ENCODE results near the gene SHQ1.
"Not testable (repeated sequence)": the region's sequence is repeated elsewhere in the genome, so short reads cannot be mapped to it uniquely, and the experiment has no call there.

Gene SHQ1

DNA sequence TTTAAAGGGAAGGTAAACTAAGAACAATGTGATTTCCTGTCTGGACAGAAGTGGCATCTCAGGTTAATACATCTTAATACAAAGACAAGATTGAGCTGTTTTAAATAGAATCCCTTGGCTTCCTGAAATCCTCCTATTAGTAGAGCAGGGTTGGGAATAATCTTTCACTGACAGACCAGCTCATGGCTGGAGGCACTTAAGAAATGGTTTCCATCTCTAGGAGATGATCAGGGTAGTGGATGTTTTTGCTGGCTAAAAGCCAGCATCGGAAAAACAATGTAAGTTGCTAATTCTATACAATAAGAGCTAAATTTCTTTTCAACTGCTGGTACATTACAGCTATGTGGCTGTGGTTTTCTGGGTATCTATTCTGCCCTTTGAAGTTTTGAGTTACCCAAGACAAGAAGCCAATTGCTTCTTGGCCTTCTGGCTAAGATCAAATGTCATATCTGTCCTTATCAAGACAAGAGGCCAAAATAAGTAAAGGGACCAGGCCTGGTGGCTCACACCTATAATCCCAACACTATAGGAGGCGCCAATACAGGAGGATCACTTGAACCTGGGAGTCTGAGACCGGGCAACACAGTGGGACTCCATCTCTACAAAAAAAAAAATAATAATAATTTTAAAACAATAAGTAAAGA lies 49.6 kb downstream of the SHQ1 start:
- no peak for DNase-seq

DNA sequence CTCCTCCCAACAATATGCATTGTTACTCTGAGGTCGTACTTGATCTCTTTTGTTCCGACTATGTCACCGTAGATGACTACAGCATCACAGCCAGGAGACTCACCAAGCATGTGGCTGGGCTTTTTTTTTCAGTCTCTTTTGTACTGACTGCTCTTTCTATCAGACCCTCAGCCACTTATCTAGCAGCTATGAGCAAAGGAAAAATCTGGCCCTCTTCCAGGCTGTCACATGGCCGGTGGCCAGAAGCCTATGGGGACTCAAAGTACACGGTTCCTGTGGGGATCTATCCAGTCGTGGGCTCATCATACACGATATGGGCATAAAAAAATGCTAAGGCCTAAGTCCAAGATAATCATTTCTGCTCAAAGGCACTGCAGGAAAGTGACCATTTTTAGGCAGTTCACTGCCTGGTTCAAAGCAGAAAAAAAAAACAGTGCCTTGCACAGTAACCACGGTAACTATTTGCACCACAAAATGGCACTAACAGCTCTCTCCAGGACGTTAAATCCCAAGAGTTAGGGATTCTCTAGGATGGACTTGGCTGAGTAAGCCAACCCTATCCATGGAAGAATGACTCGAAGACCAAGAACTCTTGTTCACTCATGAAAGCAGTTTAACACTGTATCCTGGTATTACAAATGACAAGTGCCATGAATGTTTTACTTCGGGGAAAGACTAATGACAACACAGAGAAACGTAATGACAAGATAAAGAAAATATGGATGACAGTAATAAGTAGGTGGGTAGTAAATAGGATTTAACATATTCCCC lies 50.3 kb downstream of the SHQ1 start:
- DNase-seq: no peak

DNA sequence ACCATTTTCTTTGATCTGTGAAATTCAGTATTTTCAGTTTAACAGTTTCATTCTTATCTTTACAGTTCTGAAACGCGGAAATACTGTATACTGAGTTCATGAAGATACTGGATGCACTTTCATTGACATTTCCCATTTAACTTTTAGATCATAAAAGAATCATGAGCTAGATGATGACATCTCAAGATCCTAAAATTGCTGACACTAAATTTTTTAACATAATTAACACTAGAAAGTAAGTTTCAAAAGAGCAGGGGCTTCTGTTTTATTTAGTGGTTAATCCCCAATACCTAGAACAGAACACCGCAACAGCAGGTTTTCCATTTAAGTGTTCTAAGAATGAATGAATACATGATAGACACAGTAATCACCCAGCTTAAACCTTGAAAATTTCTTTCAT lies 54.2 kb downstream of the SHQ1 start:
- no peak for DNase-seq

DNA sequence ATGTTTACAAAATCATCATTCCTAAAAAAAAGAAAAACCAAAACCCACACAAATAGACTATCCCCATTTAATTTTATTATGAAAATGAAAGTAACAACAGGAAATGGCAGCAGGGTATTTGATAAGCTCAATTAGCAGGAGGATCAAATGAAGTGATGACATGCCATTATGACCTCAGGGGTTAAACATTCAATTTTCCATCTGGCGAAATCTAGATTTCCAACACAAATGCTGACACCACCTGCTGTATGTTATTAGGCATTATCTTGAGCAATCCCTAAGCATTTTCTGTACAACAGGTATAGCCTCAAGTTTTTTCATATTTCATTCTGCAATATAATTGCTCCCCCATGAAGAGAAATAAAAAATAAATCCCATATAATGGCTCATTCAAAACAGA lies 57.1 kb downstream of the SHQ1 start:
- DNase-seq: no peak

DNA sequence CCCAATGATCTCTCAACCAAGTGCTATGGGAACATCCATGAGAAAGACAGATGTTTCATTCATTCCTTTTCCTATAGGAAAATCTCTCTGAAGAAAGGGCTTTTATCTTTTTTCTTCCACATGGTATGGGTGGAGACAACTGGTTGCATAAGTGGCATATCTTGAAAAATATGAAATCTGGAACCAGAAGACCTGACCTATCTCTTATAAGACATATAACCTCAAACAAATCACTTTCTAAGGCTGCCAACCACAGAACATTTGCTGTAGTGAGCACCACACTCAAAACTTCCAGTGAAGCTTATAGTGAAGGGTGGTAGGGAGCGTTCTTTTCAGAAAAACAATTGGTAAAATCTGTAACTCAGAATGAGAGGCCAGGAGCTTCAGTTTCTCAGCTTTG lies 58.5 kb downstream of the SHQ1 start:
- DNase-seq: no peak

DNA sequence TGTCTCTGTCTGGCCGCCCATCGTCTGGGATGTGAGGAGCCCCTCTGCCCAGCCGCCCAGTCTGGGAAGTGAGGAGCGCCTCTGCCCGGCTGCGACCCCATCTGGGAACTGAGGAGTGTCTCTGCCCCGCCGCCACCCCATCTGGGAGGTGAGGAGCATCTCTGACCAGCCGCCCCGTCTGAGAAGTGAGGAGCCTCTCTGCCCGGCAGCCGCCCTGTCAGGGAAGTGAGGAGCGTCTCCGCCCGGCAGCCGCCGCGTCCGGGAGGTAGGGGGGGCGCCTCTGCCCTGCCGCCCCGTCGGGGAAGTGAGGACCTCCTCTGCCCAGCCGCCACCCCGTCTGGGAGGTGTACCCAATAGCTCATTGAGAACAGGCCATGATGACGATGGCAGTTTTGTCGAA lies 60.0 kb downstream of the SHQ1 start:
- DNase-seq: not testable (repeated sequence)

DNA sequence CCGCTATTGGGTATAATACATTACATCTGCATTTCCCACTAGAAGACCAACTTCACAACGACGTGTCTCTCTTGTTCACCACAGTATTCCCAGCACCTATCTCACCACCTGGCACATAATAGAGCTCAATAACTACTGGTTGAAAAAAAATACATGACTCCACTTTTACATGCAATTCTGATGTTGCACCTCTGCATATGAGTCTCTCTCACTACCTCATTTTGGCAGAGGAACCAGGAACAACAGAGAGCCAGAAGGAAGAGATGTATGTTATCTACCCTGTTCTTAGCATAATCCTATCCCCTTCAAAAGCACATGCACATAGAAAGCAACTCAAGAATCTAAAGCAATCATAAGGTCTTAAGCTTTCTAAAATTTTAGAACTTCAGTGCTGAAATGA lies 61.6 kb downstream of the SHQ1 start:
- DNase-seq: no peak

DNA sequence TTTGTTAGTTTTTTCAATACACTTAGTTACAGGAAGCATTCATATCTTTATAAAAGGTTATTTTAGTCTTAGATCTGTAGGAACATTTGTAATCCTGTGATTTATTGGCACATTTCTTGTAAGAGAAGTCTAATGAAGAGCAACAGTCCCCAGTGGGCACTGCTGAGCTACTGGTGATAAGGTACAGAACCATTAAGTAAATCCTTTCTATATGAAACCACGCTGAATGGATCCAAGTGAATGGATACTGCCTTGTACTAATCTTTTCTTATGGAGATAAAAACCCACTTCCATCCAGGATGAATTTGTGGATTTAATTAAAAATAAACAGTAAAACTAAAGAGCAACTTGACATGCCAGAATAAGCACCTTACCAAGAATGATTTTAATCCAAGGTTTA lies 64.0 kb downstream of the SHQ1 start:
- no peak for DNase-seq

DNA sequence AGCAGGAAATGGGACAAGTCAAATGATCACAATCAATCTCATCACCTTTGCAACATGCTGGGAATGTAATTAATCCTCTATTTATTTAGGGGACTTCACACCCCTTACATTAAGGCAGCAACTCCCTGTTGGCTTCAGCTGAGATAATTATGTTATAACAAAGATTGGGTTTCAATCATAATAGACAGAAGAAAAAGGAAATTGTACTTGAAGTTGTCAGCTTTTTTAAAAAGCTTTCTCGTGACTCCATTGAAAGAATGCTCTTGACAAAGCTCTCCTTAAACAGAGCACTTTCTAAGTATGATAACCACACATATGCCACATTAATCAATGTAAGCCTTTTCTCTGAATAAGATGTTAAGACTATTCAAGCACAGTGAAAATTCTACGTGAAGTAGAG lies 65.7 kb downstream of the SHQ1 start:
- DNase-seq: no peak

DNA sequence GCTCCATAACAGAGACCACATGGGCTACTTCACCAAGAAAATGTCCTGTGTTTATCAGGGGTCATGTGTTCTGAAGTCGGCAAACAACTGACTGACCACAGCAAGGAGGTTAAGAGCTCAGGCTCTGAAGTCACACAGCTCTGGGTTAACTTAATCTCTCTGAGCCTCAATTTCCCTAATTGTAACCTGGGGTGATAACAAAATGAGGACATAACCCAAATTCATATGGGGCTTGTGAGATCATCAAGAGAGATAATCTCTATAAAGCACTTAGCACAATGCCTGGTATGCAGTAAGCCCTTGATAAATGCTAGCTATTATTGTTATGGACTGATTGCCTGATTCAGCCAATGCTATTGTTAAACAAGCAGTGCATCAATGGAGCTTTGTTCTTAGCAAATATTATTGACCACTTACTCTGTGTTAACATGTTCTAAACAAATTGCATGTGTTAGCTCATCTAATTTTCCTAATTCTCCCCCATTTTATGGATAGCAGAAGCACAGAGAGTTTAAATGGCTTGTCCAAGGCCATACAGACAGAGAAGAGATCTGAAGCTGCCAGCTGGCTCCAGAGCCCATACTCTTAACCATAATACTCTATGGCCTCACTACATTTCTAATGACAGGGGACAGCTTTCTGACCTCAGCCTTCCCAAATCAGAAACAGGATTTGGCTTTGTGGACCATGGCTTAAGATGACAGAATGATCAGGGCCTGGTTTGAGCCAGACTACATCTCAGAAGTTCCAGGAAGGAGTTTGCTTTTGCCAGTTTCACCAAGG lies 78.3 kb downstream of the SHQ1 start:
- DNase-seq: no peak

DNA sequence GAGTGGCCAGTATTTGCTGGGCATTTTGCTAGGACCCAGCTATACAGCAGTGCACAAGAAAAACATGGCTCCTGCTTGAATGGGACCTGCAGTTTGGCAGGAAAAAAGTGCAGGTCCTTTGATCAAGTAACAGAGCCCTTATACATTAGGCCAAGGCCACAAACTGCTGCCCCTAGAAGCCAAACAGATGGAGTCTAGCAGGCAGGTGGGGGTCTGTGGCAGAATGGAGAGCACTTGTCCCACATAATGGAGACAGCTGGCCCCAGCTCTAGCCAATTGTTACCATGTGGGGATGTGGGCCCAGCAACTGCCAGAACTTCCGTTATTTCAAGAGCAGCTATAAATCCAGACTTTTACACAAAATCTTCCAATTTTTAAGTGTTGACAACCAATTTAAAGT lies 79.3 kb downstream of the SHQ1 start:
- DNase-seq: no peak

DNA sequence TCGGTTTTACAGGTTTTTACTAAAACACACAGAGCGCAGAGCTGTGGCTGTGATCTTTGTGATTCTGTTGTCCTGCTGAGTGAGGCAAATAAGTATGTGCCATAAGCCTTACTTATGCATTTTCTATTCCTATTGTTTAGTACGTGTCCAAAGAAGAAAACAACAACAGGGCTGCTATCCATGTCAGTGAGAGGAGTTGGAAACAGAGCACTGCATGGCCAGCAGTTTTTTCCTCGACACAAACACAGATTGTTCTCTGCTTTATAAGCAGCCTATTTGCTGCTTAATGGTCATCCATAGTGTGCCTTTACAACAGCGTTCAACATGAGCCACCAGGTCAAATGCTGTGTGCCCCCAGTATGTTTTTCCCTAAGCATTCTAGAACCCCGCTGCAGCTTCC lies 79.8 kb downstream of the SHQ1 start:
- DNase-seq: no peak

DNA sequence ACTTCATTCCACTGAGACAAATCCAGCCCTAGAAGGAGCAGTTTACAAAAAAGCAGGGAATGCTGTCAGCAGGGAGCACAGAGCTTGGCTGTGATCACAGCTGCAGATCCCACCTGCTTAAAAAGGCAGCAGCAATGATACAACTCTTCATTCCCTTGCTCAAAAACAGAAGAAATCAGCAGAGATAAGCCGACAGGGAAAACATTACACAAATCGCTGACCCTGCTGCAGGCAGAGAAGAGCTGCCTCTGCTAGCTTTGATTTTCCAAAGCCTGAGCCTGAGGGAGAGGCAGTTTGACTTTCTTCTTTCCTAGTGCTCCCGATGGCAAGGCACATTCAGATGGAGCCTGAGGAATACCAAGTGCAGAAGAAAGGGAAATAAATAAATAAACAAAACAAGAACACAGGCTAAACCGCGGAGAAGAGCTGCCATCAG lies 80.2 kb downstream of the SHQ1 start:
- no peak for DNase-seq

DNA sequence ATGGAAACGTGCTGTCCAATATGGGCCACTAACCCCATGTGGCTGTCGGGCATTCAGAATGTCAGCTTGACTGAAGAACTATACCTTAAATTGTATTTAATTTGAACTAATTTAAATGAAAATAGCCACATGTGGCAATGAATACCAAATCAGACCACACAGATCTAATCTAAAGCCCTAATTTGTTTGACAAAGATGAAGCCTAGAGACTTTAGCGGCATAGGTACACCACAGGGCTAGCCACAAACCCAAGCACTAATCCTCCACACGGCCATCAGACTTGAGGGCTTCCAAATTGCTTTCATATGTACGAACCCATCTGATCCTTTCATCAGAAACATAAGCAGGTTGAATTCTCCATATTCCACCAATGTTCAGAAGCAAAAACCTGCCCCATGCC lies 81.4 kb downstream of the SHQ1 start:
- DNase-seq: no peak

DNA sequence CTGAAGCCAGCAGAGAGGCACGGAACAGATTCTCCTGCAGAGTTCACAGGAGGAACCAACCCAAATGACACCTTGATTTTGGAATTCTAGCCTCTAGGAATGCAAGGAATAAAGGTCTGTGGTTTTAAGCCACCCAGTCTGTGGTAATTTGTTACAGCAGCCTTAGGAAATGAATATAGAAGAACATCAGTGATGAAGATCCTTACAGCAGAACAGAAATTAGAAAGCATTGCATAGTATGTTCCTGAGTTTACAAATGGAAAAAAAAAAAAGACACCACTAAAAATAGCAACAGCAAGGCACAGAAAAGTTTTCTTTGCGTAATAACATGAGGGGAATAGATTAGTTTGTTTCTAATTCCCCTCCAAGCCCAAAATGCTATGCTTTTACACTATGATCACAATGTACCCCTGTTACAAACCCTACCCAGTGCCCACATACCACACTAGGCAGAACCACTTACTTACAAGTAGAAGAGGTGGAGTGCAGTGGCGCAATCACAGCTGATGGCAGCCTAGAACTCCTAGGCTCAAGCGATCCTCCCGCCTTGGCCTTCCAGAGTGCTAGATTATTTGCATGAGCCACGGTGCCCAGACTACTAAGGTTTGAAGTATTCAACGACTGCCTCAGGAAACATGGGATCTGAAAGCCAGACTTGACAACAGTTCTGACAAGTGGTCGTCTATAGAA lies 84.3 kb downstream of the SHQ1 start:
- DNase-seq: no peak

DNA sequence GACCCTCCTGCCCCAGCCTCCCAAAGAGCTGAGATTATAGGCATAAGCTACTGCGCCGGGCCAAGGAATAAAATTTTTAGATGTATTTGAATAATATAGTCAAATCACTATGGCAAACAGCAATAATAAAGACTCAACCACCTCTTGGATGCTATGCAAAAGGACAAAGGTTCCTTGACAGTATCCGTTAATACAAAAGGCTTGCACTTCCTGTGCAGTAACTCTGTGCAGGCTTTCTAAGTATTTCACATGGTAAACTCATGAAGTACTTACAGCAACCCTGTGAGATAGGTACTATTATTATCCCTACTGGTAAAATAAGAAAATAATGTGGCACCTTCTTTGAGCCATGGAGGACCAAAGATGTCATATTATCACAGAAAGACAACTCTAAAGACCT lies 86.8 kb downstream of the SHQ1 start:
- DNase-seq: no peak

DNA sequence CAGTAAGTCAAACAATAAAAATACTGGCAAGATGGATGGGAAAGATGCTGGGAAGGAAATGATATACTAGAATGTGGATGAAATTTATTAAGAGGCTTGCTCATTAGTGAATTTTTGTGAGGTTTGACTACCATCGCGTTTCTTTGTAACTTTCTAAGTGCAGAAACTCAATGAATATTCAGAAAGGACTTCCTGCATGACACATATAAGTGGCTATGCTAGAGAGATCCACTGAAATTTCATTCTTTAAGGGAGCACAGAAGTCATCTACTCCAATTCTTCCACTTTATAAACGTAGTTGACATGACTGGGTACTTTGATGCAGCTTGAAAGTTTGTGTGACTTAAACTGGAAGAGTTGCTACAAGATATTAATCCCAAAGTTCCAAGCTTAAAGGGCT lies 88.0 kb downstream of the SHQ1 start:
- DNase-seq: no peak

DNA sequence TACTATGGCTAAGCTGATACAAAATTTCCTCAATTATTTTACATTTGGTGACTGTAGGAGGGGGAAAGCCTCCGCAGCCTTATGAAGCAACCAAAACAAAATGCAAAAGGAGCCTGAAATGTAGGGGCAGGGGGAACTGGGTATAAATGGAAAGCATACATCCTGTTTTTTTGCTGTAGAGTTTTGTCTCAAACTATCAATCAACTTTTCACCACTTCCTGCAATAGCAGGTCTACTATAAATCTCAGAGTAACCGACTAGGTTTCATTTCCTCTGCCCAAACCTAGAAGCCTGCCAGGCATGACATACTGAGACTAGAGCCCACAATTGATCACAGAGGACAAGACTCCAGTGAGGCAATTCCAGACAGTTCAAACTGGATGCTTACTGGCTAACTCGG lies 91.3 kb downstream of the SHQ1 start:
- peak; percentile 45 for DNase-seq

DNA sequence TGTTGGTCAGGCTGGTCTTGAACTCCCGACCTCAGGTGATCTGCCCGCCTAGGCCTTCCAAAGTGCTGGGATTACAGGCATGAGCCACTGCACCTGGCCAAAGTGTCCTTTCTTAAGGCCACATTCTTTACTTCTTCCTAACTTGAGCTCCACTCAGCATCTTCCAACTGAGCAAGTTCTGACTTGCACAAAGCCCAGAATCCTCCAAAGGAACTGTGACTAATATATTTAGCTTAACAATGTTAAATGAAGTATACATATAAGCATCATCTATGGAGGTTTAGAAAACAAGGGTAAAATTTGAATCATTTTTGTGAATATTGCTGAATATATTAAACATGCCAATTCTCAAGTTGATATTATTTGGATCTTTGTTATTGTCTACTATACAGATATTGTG lies 93.7 kb downstream of the SHQ1 start:
- DNase-seq: no peak

DNA sequence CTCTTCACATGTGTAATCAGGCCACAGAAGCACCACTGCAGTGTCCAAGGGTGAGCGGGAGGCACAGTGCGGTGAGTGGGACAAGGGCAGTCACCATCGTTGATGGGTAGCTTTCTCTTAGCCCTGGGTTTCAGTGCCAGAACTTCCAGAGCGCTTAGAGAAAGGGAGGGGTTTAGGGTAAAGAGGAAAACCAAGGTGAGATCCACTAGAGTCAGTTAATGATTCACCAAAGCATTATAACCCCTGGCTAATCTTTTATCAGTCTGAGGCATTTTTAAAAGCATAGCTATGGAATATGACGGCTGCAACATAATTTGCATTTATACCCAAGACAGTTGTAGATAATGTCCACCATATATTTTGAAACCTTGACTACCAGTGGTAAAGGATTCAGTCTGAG lies 94.8 kb downstream of the SHQ1 start:
- no peak for DNase-seq

DNA sequence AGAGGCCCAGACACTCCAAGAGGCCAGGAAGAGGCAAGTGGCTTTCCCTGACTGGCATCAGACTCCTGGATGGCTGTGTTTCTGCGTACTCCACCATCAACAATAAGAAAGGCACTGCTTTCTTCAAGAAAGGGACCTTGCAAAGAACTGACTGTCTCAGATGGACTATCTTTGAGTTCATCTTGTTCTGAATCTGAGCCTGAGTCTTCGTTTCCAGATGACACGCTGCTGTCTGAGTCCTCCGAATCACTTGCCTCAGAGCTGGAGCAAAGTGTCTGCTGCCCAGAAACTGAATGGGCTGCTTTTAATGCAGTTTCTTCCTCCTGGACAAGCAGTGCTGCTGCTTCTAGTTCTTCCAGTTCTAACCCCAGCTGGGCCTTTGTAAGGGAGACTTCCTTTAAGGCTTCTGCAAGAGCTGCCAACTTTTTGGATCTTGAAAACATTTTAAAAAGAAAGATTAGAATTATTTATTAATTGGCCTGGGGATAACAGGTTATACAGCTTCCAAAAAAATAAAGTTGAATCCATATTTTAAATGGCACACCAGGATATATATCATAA lies 97.8 kb downstream of the SHQ1 start:
- no peak for DNase-seq

DNA sequence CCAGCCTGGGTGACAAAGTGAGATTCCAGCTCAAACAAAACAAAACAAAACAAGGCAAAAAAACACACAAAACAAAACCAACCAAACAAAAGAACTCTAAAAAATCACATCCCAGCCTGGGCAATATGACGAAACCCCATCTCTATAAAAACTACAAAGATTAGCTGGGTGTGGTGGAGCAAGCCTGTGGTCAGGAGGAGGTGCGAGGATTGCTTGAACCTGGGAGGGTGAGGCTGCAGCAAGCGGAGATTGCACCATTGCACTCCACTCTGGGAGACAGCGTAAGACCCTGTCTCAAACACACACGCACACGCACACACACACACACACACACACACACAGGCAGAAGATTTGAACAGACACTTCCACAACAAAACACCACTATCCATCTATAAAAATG lies 99.6 kb downstream of the SHQ1 start:
- no peak for DNase-seq
